Adrenal gland (tissue), 19 donors: ENCODE results near the gene ZDHHC4. TPM values are rescaled to one million over a fixed set of nuclear protein-coding genes. Genes with fewer than 3 reads are reported as not detected.

ENCODE experiments used
- DNase-seq, 7 donors: peaks; one replicate each; pipeline ENCODE4 v3.0.0-alpha.2; 2019 to 2020
- H3K27ac ChIP-seq, 5 donors: fragments of 200-600 bp; sonication (generic) in 4 of 5; 1 replicate in 3 of 5; 2 replicates in 2 of 5; pipeline versions ENCODE4 v1.5.1 to v1.8.0; 2016 to 2020; ENCODE audit warnings: mild to moderate bottlenecking in 1 of 5
- H3K27me3 ChIP-seq: fragments of 200-600 bp; 2 replicates; pipeline ENCODE4 v1.8.0; 2021
- H3K36me3 ChIP-seq, 2 donors: fragments of 200-600 bp; replicated peaks in 1 of 2; 1 replicate in 1 of 2; 2 replicates in 1 of 2; pipeline versions ENCODE4 v1.5.1 to v1.8.0; 2018 to 2022
- H3K4me1 ChIP-seq, 2 donors: fragments of 200-600 bp; replicated peaks in 1 of 2; 1 replicate in 1 of 2; 2 replicates in 1 of 2; pipeline versions ENCODE4 v1.5.1 to v1.8.0; 2018 to 2021
- H3K4me3 ChIP-seq, 4 donors: fragments of 200-600 bp; sonication (generic) in 3 of 4; one replicate each; pipeline ENCODE4 v1.5.1; 2016 to 2018
- H3K9me3 ChIP-seq, 3 donors: fragments of 200-600 bp; sonication (generic) in 1 of 3; replicated peaks in 1 of 3; 1 replicate in 2 of 3; 2 replicates in 1 of 3; pipeline versions ENCODE4 v1.5.1 to v1.8.0; 2016 to 2021
- POLR2A ChIP-seq, 2 donors: fragments of 450-650 bp; IDR thresholded peaks; one replicate each; pipeline ENCODE4 v1.6.1; 2017; ENCODE audit warnings: antibody characterized with exemption in 2 of 2, mild to moderate bottlenecking in 2 of 2, moderate library complexity in 1 of 2
- WGBS, 4 donors: extraction: QIAGEN DNeasy Blood & Tissue Kit in 2 of 4; methylation state at CpG; one replicate each; pipeline versions ENCODE4 v1.1.5 to v1.1.7; 2013 to 2017; 5-methylcytosine and 5-hydroxymethylcytosine counted together
- intact Hi-C, 2 donors: fragments of 100-400 bp; cut with DNase I; formaldehyde crosslinking; loops; one replicate each; pipeline versions ENCODE4 v1.14.1 to v1.15.0; 2022 to 2023
- long read RNA-seq, 10 donors: library from polyadenylated mRNA in 3 of 10; unstranded in 2 of 10; stranded (forward) in 1 of 10; transcript quantifications; one replicate each; pipeline ENCODE4 v2.0.0 and lab custom pipeline, GENCODE V29; 2021 to 2026
- polyA plus RNA-seq, 3 donors: library from polyadenylated mRNA; stranded (reverse); fragments of 200-250 nt in 2 of 3; fragments of 350-450 nt in 1 of 3; fragmentation: Illumina TruSeq in 1 of 3; extraction: RNeasy Lipid Tissue Mini Kit (QIAGEN cat#74804) in 1 of 3; gene quantifications; one replicate each; pipeline ENCODE4 v1.2.3, GENCODE V29; 2013 to 2014
- total RNA-seq, 9 donors: library from RNA; depleted of rRNA in 4 of 9; stranded (reverse); fragments of >200 nt in 4 of 9; fragments of 120-200 nt in 1 of 9; fragmentation: NEBNext Ultra II Directional in 1 of 9; extraction: Animal tissue kit (Norgen Biotek cat#: 25700) in 1 of 9; gene quantifications; one replicate each; pipeline versions ENCODE4 v1.1.0 to v1.2.4, GENCODE V29; 2013 to 2023
- TF ChIP-seq, protein P1 (sequence below), 6 experiments: fragments of 450-650 bp in 4 of 6; fragments of 200-600 bp in 2 of 6; sonication (generic) in 1 of 6; IDR thresholded peaks; 1 replicate in 5 of 6; 2 replicates in 1 of 6; pipeline versions ENCODE4 v1.5.1 to v1.8.0; 2016 to 2021; ENCODE audit warnings: antibody characterized with exemption in 6 of 6, mild to moderate bottlenecking in 2 of 6, moderate library complexity in 1 of 6
- donor health status: healthy with polysubstance abuse.
- donor health status: Bipolar disorder and iron deficiency.
- donor health status: DM: yes; HTN: yes; CAD: no.
- donor health status: DM: no; HTN: no; CAD: no.
- donor health status: DM: no; HTN: no; CAD: no.
- donor health status: DM: yes; HTN: yes; CAD: no.

Gene ZDHHC4
- total RNA-seq (100 to 1,000 TPM in 2 of 9 donors, 10 to 100 TPM in 7; 49.9 to 115 (median 75.3) TPM), polyA plus RNA-seq (10 to 100 TPM; 38.5 to 53.5 (median 46.3) TPM)
- long read RNA-seq, donor 1, transcript ZDHHC4-201 (8 exons, 1,259 nt) = major isoform, 10 of 87 reads
- long read RNA-seq, donor 1, transcript ZDHHC4-205 (8 exons, 1,552 nt) = minor isoform, 7 of 87 reads
- long read RNA-seq, donor 1, transcript ZDHHC4-208 (2 exons, 718 nt) = minor isoform, 8 of 87 reads
- long read RNA-seq, donor 1, partial matches to known transcripts = 53 of 87 reads
- long read RNA-seq, donor 1, other reads (novel, unspliced or antisense) = 0 of 87 reads
- long read RNA-seq, donor 2, partial matches to known transcripts = 55 of 67 reads
- long read RNA-seq, donor 2, other reads (novel, unspliced or antisense) = 0 of 67 reads
- long read RNA-seq, donor 3, transcript ZDHHC4-208 (2 exons, 718 nt) = minor isoform, 6 of 36 reads
- long read RNA-seq, donor 3, transcript ZDHHC4-203 (9 exons, 1,461 nt) = minor isoform, 5 of 36 reads
- long read RNA-seq, donor 3, transcript ZDHHC4-201 (8 exons, 1,259 nt) = major isoform, 9 of 36 reads
- long read RNA-seq, donor 3, partial matches to known transcripts = 8 of 36 reads
- long read RNA-seq, donor 3, other reads (novel, unspliced or antisense) = 0 of 36 reads
- long read RNA-seq, donor 4, transcript ZDHHC4-201 (8 exons, 1,259 nt) = major isoform, 15 of 50 reads
- long read RNA-seq, donor 4, transcript ZDHHC4-203 (9 exons, 1,461 nt) = minor isoform, 8 of 50 reads
- long read RNA-seq, donor 4, transcript ZDHHC4-206 (8 exons, 1,348 nt) = minor isoform, 9 of 50 reads
- long read RNA-seq, donor 4, partial matches to known transcripts = 7 of 50 reads
- long read RNA-seq, donor 4, other reads (novel, unspliced or antisense) = 6 of 50 reads
- long read RNA-seq, donor 5, transcript ZDHHC4-203 (9 exons, 1,461 nt) = minor isoform, 16 of 101 reads
- long read RNA-seq, donor 5, transcript ZDHHC4-205 (8 exons, 1,552 nt) = minor isoform, 17 of 101 reads
- long read RNA-seq, donor 5, transcript ZDHHC4-201 (8 exons, 1,259 nt) = major isoform, 43 of 101 reads
- long read RNA-seq, donor 5, partial matches to known transcripts = 9 of 101 reads
- long read RNA-seq, donor 5, other reads (novel, unspliced or antisense) = 10 of 101 reads
- long read RNA-seq, donor 6, transcript ZDHHC4-201 (8 exons, 1,259 nt) = major isoform, 17 of 35 reads
- long read RNA-seq, donor 6, partial matches to known transcripts = 4 of 35 reads
- long read RNA-seq, donor 6, other reads (novel, unspliced or antisense) = 2 of 35 reads
- long read RNA-seq, donor 7, partial matches to known transcripts = 5 of 15 reads
- long read RNA-seq, donor 7, other reads (novel, unspliced or antisense) = 0 of 15 reads
- long read RNA-seq, donor 8, transcript ZDHHC4-203 (9 exons, 1,461 nt) = minor isoform, 5 of 45 reads
- long read RNA-seq, donor 8, transcript ZDHHC4-205 (8 exons, 1,552 nt) = major isoform, 12 of 45 reads
- long read RNA-seq, donor 8, transcript ZDHHC4-201 (8 exons, 1,259 nt) = minor isoform, 10 of 45 reads
- long read RNA-seq, donor 8, partial matches to known transcripts = 11 of 45 reads
- long read RNA-seq, donor 8, other reads (novel, unspliced or antisense) = 0 of 45 reads
- long read RNA-seq, donor 9, transcript ZDHHC4-208 (2 exons, 718 nt) = minor isoform, 6 of 38 reads
- long read RNA-seq, donor 9, transcript ZDHHC4-203 (9 exons, 1,461 nt) = minor isoform, 6 of 38 reads
- long read RNA-seq, donor 9, transcript ZDHHC4-201 (8 exons, 1,259 nt) = major isoform, 11 of 38 reads
- long read RNA-seq, donor 9, partial matches to known transcripts = 7 of 38 reads
- long read RNA-seq, donor 9, other reads (novel, unspliced or antisense) = 0 of 38 reads
- long read RNA-seq, donor 10, transcript ZDHHC4-205 (8 exons, 1,552 nt) = major isoform, 7 of 23 reads
- long read RNA-seq, donor 10, partial matches to known transcripts = 10 of 23 reads
- long read RNA-seq, donor 10, other reads (novel, unspliced or antisense) = 0 of 23 reads

DNA sequence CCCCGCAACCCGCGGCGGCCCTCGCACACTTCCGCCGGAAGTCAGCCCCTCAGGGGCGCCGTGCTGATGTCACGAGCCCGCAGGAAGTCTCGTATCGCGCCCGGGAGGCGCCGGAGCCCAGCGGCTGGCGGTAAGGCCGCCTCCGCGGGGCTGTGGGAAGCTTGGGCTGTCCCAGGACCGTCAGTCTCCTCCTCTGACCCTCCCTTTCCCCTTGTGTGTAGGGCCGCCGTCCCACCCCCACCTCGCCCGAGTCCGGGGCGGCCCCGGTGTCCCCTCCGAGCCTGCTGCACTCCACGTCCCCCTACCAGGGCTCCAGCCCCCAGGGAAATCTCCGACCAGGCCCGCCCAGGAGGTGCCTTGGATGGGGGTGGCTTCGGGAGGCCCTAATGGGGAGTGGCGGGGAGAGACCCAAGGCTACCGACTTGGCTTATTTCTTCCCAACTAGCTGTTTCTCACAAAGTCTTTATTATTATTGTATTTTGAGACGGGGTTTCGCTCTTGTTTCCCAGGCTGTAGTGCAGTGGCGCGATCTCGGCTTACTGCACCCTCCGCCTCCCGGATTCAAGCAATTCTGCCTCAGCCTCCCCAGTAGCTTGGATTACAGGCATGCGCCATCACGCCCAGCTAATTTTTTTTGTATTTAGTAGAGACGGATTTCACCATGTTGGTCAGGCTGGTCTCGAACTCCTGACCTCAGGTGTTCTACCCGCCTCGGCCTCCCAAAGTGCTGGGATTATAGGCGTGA, at the start of gene ZDHHC4:
TSS of gene ZDHHC4 (plus strand) at position 86 of the 745 bp plus-strand sequence. CDS start 3,108 bp downstream, outside the sequence.
- TF ChIP-seq, protein P1, sequence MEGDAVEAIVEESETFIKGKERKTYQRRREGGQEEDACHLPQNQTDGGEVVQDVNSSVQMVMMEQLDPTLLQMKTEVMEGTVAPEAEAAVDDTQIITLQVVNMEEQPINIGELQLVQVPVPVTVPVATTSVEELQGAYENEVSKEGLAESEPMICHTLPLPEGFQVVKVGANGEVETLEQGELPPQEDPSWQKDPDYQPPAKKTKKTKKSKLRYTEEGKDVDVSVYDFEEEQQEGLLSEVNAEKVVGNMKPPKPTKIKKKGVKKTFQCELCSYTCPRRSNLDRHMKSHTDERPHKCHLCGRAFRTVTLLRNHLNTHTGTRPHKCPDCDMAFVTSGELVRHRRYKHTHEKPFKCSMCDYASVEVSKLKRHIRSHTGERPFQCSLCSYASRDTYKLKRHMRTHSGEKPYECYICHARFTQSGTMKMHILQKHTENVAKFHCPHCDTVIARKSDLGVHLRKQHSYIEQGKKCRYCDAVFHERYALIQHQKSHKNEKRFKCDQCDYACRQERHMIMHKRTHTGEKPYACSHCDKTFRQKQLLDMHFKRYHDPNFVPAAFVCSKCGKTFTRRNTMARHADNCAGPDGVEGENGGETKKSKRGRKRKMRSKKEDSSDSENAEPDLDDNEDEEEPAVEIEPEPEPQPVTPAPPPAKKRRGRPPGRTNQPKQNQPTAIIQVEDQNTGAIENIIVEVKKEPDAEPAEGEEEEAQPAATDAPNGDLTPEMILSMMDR (IDR thresholded peaks at IDR 0.05) = no peak
- TF ChIP-seq POLR2A (IDR thresholded peaks at IDR 0.05) = peak; percentile 88 to 91
- H3K27me3 ChIP-seq = no peaks in the 10 kb centered on the region
- intact Hi-C loops = no loop called here
- H3K4me1 ChIP-seq = peaks cover 3 to 8% of the 10 kb centered on the region in 2 donors
- 10 to 33% (median 14%) methylated on average over 23 to 51 of the region's 51 CpGs for WGBS, 4 donors
- peak within 1 kb of the TSS; percentile 78 to 96 (median 86) for H3K27ac ChIP-seq
- H3K9me3 ChIP-seq = no peaks in the 10 kb centered on the region
- peak; percentile 88 to 94 (median 90) for DNase-seq
- H3K36me3 ChIP-seq = peaks cover 0 to 19% of the 10 kb centered on the region in 2 donors
- H3K4me3 ChIP-seq = peak within 1 kb of the TSS in 3 of 4 donors; percentile 28 to 93 (median 69)

DNA sequence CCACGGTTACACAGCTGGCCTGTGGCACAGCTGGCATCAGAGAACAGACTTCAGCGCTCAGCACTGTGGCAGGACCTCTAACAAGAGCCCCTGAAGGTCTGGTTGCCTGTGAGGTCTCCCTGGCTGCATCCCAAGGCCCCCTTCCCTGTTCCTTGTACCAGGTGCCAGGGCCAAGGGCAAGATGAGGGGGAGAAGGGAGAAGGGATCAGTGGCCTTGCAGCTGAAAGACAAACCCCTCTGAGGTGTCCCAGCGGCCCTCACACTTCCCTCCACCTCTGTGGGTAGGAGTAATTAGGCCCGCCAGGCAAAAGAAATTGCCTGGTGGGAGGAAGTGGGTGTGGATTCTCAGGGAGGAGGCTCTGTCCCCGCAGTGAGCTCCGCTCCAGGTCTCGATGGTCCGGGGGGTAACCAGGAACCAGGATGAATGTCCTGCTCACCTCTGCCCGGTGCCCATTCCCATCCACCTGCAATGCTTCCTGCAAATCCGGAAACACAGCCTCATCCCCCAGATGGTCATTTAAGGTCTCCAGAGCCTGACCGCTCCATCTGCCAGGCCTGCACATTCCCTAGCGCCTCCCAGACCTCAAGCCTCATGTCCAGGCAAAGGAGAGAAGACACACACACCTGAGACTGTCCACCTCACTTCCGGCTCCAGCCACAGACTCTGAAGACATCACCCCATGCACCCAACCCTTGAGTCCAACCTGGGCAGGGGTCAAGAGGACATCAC, 48.7 kb upstream of the ZDHHC4 start:
- TF ChIP-seq POLR2A (IDR thresholded peaks at IDR 0.05) = no peak
- TF ChIP-seq, protein P1 (IDR thresholded peaks at IDR 0.05) = no peak
- intact Hi-C loops = no loop called here
- 65 to 69% (median 67%) methylated on average over 9 to 13 of the region's 13 CpGs for WGBS, 4 donors
- Histone ChIP-seq H3K4me3 (no peak overlapping the region), H3K27me3 (peaks cover 51% of the 10 kb centered on the region), H3K36me3 (no peaks in the 10 kb centered on the region), H3K9me3 (no peaks in the 10 kb centered on the region), H3K27ac (no peak overlapping the region), H3K4me1 (no peaks in the 10 kb centered on the region)
- no peak for DNase-seq

DNA sequence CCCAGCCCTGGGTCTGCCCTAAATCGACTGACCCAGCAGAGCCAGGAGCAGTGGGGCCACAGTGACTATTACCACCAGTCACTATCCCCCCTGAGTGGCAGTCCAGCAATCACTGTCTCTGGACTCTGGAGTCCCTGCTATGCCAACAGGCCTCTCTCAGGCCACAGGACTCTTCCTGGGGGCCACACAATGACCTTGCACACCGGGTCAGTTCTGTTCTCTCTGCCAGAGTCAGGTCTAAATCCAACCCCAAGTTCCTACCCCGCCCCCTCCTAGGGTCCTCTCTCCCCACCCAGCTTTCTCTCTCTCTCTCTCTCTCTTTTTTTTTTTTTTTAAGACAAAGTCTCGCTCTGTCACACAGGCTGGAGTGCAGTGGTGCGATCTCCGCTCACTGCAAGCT, 47.6 kb upstream of the ZDHHC4 start:
- H3K9me3 ChIP-seq = no peaks in the 10 kb centered on the region
- no peak overlapping the region for H3K27ac ChIP-seq
- H3K36me3 ChIP-seq = no peaks in the 10 kb centered on the region
- peaks cover 51% of the 10 kb centered on the region for H3K27me3 ChIP-seq
- no peaks in the 10 kb centered on the region for H3K4me1 ChIP-seq
- H3K4me3 ChIP-seq = no peak overlapping the region
- intact Hi-C loops = no loop called here
- TF ChIP-seq POLR2A (IDR thresholded peaks at IDR 0.05) = no peak
- TF ChIP-seq, protein P1 (IDR thresholded peaks at IDR 0.05) = no peak
- WGBS, 4 donors = 58 to 79% (median 68%) methylated on average over 5 to 6 of the region's 6 CpGs
- no peak for DNase-seq
